ENCODE data around the gene MED4.

The MED4 gene

DNA sequence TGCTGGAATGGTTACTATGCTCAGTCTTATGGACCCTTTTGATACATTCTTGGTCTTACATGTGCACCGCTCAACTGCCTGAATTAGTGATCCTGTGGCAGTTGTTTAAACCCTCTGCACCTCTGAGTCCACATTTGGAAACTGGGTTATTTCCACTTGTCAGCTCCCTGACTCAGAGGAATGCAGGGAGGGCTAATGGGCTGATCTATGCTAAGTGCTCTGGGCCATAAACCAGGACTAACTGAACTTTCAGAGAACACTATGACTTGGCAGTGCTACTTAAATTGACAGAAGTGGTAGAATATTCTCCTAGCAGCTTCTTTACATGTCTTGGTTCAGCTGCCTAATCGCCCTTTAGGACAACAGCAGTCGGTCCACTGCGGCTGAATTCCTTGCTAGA, 26.8 kb upstream of the MED4 start:
- Histone ChIP-seq H3K36me3 (ENCODE audit: control insufficient read depth, insufficient read depth, low read length) (no peaks in the 10 kb centered on the region), H3K4me1 (ENCODE audit: control insufficient read depth, insufficient read depth, low read length, poor library complexity, severe bottlenecking) (peaks cover under 1% of the 10 kb centered on the region), H3K27me3 (replicated peaks; ENCODE audit: control insufficient read depth, insufficient read depth, low read length, poor library complexity, severe bottlenecking) (no peaks in the 10 kb centered on the region), H3K27ac (ENCODE audit: insufficient read depth, low read length, poor library complexity, severe bottlenecking) (no peak overlapping the region), H3K9me3 (ENCODE audit: control insufficient read depth, low read length) (no peaks in the 10 kb centered on the region), H3K4me3 (ENCODE audit: insufficient read depth, low read depth, low read length, poor library complexity, severe bottlenecking) (no peak overlapping the region)
- no peak for DNase-seq

DNA sequence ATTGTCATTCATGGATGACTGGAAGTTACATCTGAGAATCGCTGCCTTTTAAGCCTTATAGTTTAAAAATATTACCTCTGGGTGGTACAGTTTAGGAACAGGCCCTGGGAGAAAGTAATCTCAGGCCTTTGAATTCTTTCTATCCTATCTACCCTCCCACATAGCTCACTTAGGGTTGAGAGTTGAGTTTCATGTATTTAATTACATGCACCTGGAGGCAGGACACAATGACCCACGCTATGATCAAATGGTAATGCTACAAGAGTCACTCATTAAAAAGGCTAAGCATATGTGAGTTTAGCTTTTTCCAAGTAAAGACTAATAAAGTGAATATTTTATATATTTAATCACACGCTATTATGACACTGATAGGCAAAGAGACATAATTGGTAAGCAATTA, 25.3 kb upstream of the MED4 start:
- no peaks in the 10 kb centered on the region for H3K36me3 ChIP-seq (ENCODE audit: control insufficient read depth, insufficient read depth, low read length)
- H3K9me3 ChIP-seq (ENCODE audit: control insufficient read depth, low read length) = no peaks in the 10 kb centered on the region
- no peak for DNase-seq
- H3K4me3 ChIP-seq (ENCODE audit: insufficient read depth, low read depth, low read length, poor library complexity, severe bottlenecking) = no peak overlapping the region
- H3K4me1 ChIP-seq (ENCODE audit: control insufficient read depth, insufficient read depth, low read length, poor library complexity, severe bottlenecking) = no peaks in the 10 kb centered on the region
- no peak overlapping the region for H3K27ac ChIP-seq (ENCODE audit: insufficient read depth, low read length, poor library complexity, severe bottlenecking)
- no peaks in the 10 kb centered on the region for H3K27me3 ChIP-seq (replicated peaks; ENCODE audit: control insufficient read depth, insufficient read depth, low read length, poor library complexity, severe bottlenecking)

DNA sequence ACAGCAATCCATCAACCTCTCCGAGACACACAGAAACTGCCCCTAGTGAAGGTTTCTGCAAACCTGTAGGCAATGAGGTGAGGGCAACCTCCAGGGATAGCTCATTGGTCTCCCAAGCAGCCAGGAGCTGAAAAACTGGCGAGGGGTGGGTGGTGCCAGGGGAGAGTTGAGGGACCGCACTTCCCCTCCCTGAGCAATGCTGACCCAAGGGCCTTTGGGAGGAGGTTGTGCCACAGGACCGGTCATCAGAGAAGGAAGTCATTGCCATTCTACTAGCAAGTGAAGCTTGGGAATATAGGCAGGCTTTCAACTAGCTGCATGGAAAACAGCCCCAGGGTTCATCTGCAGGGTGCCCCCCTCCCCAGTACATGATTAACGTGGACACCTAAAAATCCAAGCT, 23.1 kb upstream of the MED4 start:
- Histone ChIP-seq H3K9me3 (ENCODE audit: control insufficient read depth, low read length) (no peaks in the 10 kb centered on the region), H3K4me1 (ENCODE audit: control insufficient read depth, insufficient read depth, low read length, poor library complexity, severe bottlenecking) (no peaks in the 10 kb centered on the region), H3K4me3 (ENCODE audit: insufficient read depth, low read depth, low read length, poor library complexity, severe bottlenecking) (no peak overlapping the region), H3K36me3 (ENCODE audit: control insufficient read depth, insufficient read depth, low read length) (no peaks in the 10 kb centered on the region), H3K27me3 (replicated peaks; ENCODE audit: control insufficient read depth, insufficient read depth, low read length, poor library complexity, severe bottlenecking) (no peaks in the 10 kb centered on the region), H3K27ac (ENCODE audit: insufficient read depth, low read length, poor library complexity, severe bottlenecking) (no peak overlapping the region)
- DNase-seq = no peak

DNA sequence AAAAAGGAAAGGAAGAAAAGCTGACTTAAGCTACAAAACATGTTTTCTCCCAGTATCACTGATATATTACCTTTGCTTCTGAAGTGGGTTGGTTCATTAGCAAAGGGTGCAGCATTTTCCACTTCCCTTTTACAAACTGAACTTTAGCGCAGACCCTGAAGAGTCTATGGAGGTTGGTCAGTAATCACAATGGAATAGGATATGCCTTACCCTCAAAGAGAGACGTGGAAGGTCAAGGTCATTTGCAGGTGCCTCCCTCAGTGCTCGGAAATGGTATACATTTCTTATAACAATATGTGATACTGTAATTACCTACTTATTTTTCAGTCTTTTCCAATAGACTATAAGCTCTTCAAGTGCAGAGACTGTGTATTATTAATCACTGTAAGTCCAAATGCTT, 21.9 kb upstream of the MED4 start:
- no peak for DNase-seq

DNA sequence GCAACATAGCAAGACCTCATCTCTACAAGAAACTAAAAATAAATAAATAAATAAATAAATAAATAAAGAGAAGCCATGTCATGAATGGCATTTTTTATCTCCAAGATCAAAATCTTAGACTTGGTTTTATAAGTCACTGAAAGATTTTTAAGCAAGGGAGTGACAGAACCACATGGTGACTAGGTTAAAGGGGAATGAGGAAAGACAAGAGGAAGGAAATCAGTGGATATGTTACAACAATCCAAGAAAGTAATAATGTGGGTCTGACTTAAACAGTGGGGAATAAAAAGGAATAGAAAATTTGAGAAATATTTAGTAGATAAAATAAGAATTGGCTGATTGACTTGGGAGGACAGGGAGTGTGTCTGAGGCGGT, 18.8 kb upstream of the MED4 start:
- Histone ChIP-seq H3K36me3 (ENCODE audit: control insufficient read depth, insufficient read depth, low read length) (no peaks in the 10 kb centered on the region), H3K4me1 (ENCODE audit: control insufficient read depth, insufficient read depth, low read length, poor library complexity, severe bottlenecking) (no peaks in the 10 kb centered on the region), H3K4me3 (ENCODE audit: insufficient read depth, low read depth, low read length, poor library complexity, severe bottlenecking) (no peak overlapping the region), H3K27ac (ENCODE audit: insufficient read depth, low read length, poor library complexity, severe bottlenecking) (no peak overlapping the region), H3K27me3 (replicated peaks; ENCODE audit: control insufficient read depth, insufficient read depth, low read length, poor library complexity, severe bottlenecking) (no peaks in the 10 kb centered on the region), H3K9me3 (ENCODE audit: control insufficient read depth, low read length) (no peaks in the 10 kb centered on the region)
- no peak for DNase-seq

More for the DNA sequence above, 21.9 kb upstream of the MED4 start:
- no peak overlapping the region for H3K4me3 ChIP-seq (ENCODE audit: insufficient read depth, low read depth, low read length, poor library complexity, severe bottlenecking)
- H3K36me3 ChIP-seq (ENCODE audit: control insufficient read depth, insufficient read depth, low read length) = no peaks in the 10 kb centered on the region
- H3K27ac ChIP-seq (ENCODE audit: insufficient read depth, low read length, poor library complexity, severe bottlenecking) = no peak overlapping the region
- H3K9me3 ChIP-seq (ENCODE audit: control insufficient read depth, low read length) = no peaks in the 10 kb centered on the region
- H3K4me1 ChIP-seq (ENCODE audit: control insufficient read depth, insufficient read depth, low read length, poor library complexity, severe bottlenecking) = no peaks in the 10 kb centered on the region
- H3K27me3 ChIP-seq (replicated peaks; ENCODE audit: control insufficient read depth, insufficient read depth, low read length, poor library complexity, severe bottlenecking) = no peaks in the 10 kb centered on the region

DNA sequence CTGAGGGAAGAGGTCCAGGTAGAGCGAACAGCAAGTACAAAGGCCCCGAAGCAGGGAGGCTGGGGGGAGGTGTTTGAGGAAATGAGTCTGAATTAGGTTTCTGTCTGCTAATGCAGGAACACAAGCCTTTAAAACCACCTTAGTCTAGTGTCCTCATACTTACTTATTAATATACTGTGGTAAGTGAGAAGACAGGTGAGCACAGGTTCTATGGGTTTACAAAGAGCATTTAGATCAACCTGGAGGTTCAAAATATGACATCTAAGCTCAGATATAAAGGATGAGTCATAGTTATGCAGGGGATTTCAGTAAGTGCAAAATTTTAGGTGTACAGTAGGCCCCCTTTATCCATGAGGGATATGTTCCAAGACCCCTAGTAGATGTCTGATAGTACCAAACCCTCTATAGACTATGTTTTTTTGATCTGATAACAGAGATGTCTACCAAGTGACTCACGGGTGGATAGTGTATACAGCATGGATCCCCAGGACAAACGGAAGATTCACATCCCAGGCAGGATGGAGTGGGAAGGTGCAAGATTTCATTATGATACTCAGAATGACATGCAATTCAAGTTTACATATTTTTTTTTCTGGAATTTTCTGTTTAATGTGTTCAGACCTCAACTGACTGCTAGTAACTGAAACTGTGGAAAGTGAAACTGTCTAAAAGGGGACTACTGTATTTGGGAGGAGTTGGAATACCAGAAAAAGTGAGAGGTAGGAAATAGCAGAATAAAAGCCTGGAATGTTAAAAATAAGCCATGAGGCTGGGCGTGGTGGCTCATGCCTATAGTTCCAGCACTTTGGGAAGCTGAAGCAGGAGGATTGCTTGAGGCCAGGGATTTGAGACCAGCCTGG, 18.2 kb upstream of the MED4 start:
- Histone ChIP-seq H3K4me3 (ENCODE audit: insufficient read depth, low read depth, low read length, poor library complexity, severe bottlenecking) (no peak overlapping the region), H3K27ac (ENCODE audit: insufficient read depth, low read length, poor library complexity, severe bottlenecking) (no peak overlapping the region), H3K36me3 (ENCODE audit: control insufficient read depth, insufficient read depth, low read length) (no peaks in the 10 kb centered on the region), H3K4me1 (ENCODE audit: control insufficient read depth, insufficient read depth, low read length, poor library complexity, severe bottlenecking) (no peaks in the 10 kb centered on the region), H3K27me3 (replicated peaks; ENCODE audit: control insufficient read depth, insufficient read depth, low read length, poor library complexity, severe bottlenecking) (no peaks in the 10 kb centered on the region), H3K9me3 (ENCODE audit: control insufficient read depth, low read length) (no peaks in the 10 kb centered on the region)
- DNase-seq = no peak

DNA sequence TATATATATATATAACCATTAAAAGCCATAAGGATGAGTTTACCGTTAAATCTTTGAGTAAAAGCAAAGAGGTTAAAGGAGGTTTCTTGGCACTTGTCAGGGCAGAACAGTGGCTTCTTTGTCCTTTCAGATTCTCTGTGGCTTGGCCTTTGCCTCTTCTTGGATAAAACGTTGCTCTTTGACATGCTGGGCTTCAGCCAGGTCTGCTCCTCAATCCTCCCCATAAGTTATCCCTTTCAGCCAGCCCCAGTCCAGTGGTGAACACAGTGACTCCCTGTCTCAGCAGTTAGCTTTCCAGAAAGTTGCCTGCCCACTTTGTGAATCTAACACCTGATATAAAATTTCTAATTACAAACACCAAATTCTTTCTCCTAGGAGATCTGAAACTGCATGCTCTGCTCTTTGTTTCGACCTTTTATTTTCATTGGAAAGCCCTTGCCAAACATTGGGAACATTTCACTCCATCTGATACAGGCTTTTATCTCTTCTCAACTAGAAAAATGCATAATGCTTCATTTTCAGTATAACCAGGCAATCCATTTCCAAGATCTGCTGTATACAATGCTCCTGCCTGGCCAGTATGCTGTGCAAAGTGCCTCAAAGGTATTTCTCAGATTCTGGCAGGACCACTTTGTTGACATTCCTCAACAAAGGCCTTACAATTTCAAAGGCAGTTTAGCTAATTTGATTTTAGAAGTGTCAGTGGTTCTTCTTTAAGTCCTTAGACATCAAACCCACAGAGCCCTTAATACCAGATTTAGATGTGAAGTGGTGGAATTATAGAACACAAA, 16.2 kb upstream of the MED4 start:
- no peaks in the 10 kb centered on the region for H3K4me1 ChIP-seq (ENCODE audit: control insufficient read depth, insufficient read depth, low read length, poor library complexity, severe bottlenecking)
- no peak overlapping the region for H3K27ac ChIP-seq (ENCODE audit: insufficient read depth, low read length, poor library complexity, severe bottlenecking)
- no peak for DNase-seq

DNA sequence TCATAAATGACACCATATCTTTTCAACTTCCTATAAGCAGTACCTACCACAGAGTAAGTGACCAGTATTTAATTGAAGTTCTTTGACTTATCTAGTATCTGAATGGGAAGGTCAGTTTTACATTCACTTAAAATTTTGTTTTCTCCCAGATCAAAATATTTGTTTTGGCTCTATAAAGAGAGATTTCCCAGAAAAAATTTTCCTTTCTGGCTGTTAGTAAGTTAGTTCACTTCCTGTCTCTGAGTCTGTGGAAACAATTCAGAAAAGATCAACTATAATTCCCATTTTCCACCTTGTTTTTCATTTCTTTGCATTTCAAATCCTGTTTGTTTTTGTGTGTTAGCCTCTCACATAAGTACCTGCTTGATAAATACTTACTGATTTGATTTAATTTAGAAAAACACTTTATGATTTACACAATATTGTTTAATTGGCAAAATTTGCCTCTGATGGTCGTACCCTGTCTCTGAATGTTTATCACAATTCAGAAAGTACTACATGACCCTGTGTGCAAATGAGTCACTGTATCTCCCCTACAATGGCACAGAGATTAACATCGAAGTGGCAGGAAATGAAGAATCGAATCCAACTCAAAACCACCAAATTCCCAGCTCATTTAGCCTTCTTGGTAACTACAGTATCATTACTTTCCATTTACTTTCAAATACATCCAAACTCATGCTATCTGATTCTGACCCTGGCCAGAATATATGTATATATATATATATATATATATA, 15.4 kb upstream of the MED4 start:
- no peaks in the 10 kb centered on the region for H3K4me1 ChIP-seq (ENCODE audit: control insufficient read depth, insufficient read depth, low read length, poor library complexity, severe bottlenecking)
- no peaks in the 10 kb centered on the region for H3K9me3 ChIP-seq (ENCODE audit: control insufficient read depth, low read length)
- H3K27ac ChIP-seq (ENCODE audit: insufficient read depth, low read length, poor library complexity, severe bottlenecking) = no peak overlapping the region
- no peaks in the 10 kb centered on the region for H3K36me3 ChIP-seq (ENCODE audit: control insufficient read depth, insufficient read depth, low read length)
- no peak for DNase-seq
- H3K4me3 ChIP-seq (ENCODE audit: insufficient read depth, low read depth, low read length, poor library complexity, severe bottlenecking) = no peak overlapping the region
- no peaks in the 10 kb centered on the region for H3K27me3 ChIP-seq (replicated peaks; ENCODE audit: control insufficient read depth, insufficient read depth, low read length, poor library complexity, severe bottlenecking)

More for the DNA sequence above, 16.2 kb upstream of the MED4 start:
- Histone ChIP-seq H3K27me3 (replicated peaks; ENCODE audit: control insufficient read depth, insufficient read depth, low read length, poor library complexity, severe bottlenecking) (no peaks in the 10 kb centered on the region), H3K36me3 (ENCODE audit: control insufficient read depth, insufficient read depth, low read length) (no peaks in the 10 kb centered on the region), H3K4me3 (ENCODE audit: insufficient read depth, low read depth, low read length, poor library complexity, severe bottlenecking) (no peak overlapping the region), H3K9me3 (ENCODE audit: control insufficient read depth, low read length) (no peaks in the 10 kb centered on the region)

DNA sequence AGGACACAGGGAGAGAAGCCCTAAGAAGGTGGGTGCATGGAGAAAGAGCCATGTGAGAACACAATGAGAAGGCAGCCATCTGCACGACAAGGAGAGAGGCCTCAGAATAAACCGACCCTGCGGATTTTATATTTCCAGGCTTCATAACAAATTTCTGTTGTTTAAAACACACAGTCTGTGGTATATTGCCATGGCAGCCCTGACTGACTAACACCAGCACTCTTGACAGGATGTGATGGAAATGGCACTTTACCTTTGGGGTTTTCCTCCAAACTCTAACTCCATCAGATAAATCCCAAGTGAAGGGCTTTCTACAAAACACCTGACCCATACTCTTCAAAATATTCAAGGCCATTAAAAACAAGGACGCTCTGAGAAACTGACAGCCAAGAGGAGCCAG, 13.2 kb upstream of the MED4 start:
- Histone ChIP-seq H3K4me3 (ENCODE audit: insufficient read depth, low read depth, low read length, poor library complexity, severe bottlenecking) (no peak overlapping the region), H3K36me3 (ENCODE audit: control insufficient read depth, insufficient read depth, low read length) (no peaks in the 10 kb centered on the region), H3K9me3 (ENCODE audit: control insufficient read depth, low read length) (no peaks in the 10 kb centered on the region), H3K27ac (ENCODE audit: insufficient read depth, low read length, poor library complexity, severe bottlenecking) (no peak overlapping the region), H3K4me1 (ENCODE audit: control insufficient read depth, insufficient read depth, low read length, poor library complexity, severe bottlenecking) (no peaks in the 10 kb centered on the region), H3K27me3 (replicated peaks; ENCODE audit: control insufficient read depth, insufficient read depth, low read length, poor library complexity, severe bottlenecking) (no peaks in the 10 kb centered on the region)
- DNase-seq = no peak

DNA sequence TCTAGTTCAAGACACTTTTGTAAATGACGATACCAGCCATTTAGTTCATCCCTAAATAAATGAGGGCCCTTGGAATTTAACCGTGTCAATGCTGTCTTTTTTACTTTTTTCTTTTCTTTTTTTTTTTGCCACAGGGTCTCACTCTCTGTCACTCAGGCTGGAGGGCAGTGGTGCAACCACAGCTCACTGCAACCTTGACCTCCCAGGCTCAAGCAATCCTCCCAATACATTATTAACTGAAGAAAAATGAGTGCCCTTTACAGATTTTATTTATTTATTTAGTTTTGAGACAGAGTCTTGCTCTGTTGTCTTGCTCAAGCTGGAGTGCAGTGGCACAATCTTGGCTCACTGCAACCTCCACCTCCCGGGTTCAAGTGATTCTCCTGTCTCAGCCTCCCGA, 2.9 kb upstream of the MED4 start:
- H3K4me3 ChIP-seq (ENCODE audit: insufficient read depth, low read depth, low read length, poor library complexity, severe bottlenecking) = no peak overlapping the region
- no peak overlapping the region for H3K27ac ChIP-seq (ENCODE audit: insufficient read depth, low read length, poor library complexity, severe bottlenecking)
- H3K4me1 ChIP-seq (ENCODE audit: control insufficient read depth, insufficient read depth, low read length, poor library complexity, severe bottlenecking) = peaks cover 13% of the 10 kb centered on the region
- no peaks in the 10 kb centered on the region for H3K36me3 ChIP-seq (ENCODE audit: control insufficient read depth, insufficient read depth, low read length)
- H3K27me3 ChIP-seq (replicated peaks; ENCODE audit: control insufficient read depth, insufficient read depth, low read length, poor library complexity, severe bottlenecking) = no peaks in the 10 kb centered on the region
- H3K9me3 ChIP-seq (ENCODE audit: control insufficient read depth, low read length) = no peaks in the 10 kb centered on the region
- no peak for DNase-seq

All from effector memory CD4-positive, alpha-beta T cell (primary cell).